Astrocyte of the cerebellum (primary cell): ENCODE results near the gene CSHL1.

Source experiments
- DNase-seq: peaks from one replicate; pipeline ENCODE4 v3.0.0-alpha.2; 2011; ENCODE audit warnings: low read depth
- H3K4me3 ChIP-seq: 2 replicates; pipeline ENCODE4 v1.5.1; 2011; ENCODE audit warnings: mild to moderate bottlenecking, low read depth, low read length, moderate library complexity
- CTCF ChIP-seq: IDR thresholded peaks from 2 replicates; pipeline ENCODE4 v1.5.1; 2012; ENCODE audit warnings: low read length, low read depth, moderate library complexity, mild to moderate bottlenecking; ENCODE audit errors: missing control alignments
- in situ Hi-C: cut with HindIII; loops from 2 replicates; pipeline ENCODE4 v1.10.0; 2017; ENCODE audit warnings: low sequenced_read_pairs

CSHL1 gene

GRCh38 chr17:63934183-63935112, 23.4 kb upstream of the CSHL1 start:
- no peak for DNase-seq
- no peak overlapping the region for H3K4me3 ChIP-seq
- in situ Hi-C loops: no loop called here
- no peak for TF ChIP-seq CTCF

GRCh38 chr17:63933598-63933997, 22.5 kb upstream of the CSHL1 start:
- H3K4me3 ChIP-seq: no peak overlapping the region
- no peak for DNase-seq
- TF ChIP-seq CTCF: no peak
- in situ Hi-C loops: no loop called here

GRCh38 chr17:63932721-63933120, 21.7 kb upstream of the CSHL1 start:
- TF ChIP-seq CTCF: no peak
- in situ Hi-C loops: no loop called here
- DNase-seq: no peak
- no peak overlapping the region for H3K4me3 ChIP-seq

DNA sequence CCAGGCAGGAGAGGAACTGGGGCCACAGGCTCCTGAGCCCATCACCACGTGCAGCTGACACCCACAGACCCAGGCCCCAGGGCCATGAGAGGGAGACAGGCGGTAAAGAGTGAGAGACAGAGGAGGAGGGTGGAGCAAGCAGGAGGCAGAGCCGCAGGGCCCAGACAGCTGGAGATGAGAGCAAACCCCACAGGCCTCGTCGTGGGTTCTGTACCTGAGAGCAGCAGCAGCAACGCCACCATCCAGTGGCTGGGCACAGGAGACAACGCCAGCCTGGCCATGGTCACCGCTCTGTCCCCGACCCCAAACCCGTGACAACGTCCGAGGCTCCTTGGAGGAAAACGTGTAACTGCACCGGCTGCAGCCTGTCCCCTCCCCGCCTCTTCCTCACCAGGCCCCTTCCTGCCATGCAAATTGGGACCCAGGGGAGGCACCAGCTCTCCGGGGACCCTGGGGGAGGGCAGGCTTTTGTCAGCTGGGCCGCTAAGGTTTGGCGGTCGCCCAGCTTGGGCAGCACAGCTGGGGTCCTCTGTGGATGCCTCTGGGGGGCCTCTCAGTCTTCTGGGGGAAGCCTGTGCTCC, 21.0 kb upstream of the CSHL1 start, which contains the start of gene CD79B:
TSS of gene CD79B (minus strand) at position 351 of the 581 bp plus-strand sequence. CDS start at position 281, 70 bp downstream.
- TF ChIP-seq CTCF: no peak
- H3K4me3 ChIP-seq: no peak within 1 kb of the TSS
- in situ Hi-C loops: no loop called here
- DNase-seq: no peak

DNA sequence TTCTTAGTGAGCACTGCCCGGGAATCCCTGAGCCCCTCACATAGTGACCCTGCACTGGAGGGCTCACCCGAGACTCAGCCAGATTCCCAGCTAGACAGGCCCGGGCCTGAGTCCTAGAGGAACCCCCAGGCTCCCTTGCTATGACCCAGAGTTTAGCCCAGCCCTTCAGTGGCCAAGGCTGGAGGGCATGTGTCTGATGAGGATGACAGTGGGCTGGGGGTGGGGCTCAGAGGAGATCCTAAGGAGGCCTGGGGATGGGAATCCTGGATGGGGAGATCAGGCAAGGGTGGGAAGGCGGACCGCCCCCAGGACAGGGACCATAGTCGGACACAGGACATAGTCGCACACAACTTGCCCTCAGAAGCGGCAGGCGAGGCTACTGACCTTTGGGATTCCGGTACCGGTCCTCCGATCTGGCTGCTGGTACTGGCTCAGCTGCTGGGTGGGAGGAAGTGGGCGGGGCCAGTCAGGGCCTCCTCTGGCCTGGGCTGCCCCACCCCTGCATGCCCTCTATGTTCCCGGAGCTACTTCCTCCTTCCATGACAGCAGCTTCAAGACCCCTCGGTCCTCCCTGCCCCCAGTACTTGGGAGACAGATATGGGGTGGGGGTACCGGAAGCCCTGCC, 20.0 kb upstream of the CSHL1 start:
- no peak overlapping the region for H3K4me3 ChIP-seq
- in situ Hi-C loops: no loop called here
- TF ChIP-seq CTCF: no peak
- DNase-seq: no peak
